Glutamatergic neuron (in vitro differentiated cells): ENCODE measurements around the gene FAM161A. TPM values are rescaled to one million over a fixed set of nuclear protein-coding genes. Genes with fewer than 3 reads are reported as not detected.

ENCODE experiments used
- DNase-seq: peaks from one replicate; pipeline ENCODE4 v3.0.0; 2022
- H3K27ac Mint-ChIP-seq: one replicate; pipeline ENCODE4 v1.8.0; 2020; ENCODE audit warnings: mild to moderate bottlenecking, mixed read lengths, inconsistent platforms; ENCODE audit not compliant: unreplicated experiment
- H3K27me3 Mint-ChIP-seq: one replicate; pipeline ENCODE4 v1.8.0; 2020; ENCODE audit warnings: mild to moderate bottlenecking, moderate library complexity, mixed read lengths, inconsistent platforms; ENCODE audit not compliant: unreplicated experiment
- H3K36me3 Mint-ChIP-seq: one replicate; pipeline ENCODE4 v1.8.0; 2020; ENCODE audit warnings: mild to moderate bottlenecking, mixed read lengths, inconsistent platforms; ENCODE audit not compliant: unreplicated experiment
- H3K4me1 Mint-ChIP-seq: one replicate; pipeline ENCODE4 v1.8.0; 2020; ENCODE audit warnings: mild to moderate bottlenecking, low read depth, mixed read lengths, inconsistent platforms; ENCODE audit not compliant: unreplicated experiment
- H3K4me3 Mint-ChIP-seq: one replicate; pipeline ENCODE4 v1.8.0; 2020; ENCODE audit warnings: mild to moderate bottlenecking, mixed read lengths, inconsistent platforms; ENCODE audit not compliant: unreplicated experiment
- H3K9me3 Mint-ChIP-seq: one replicate; pipeline ENCODE4 v1.8.0; 2020; ENCODE audit warnings: mild to moderate bottlenecking, moderate library complexity, mixed read lengths, inconsistent platforms; ENCODE audit not compliant: unreplicated experiment
- CTCF ChIP-seq: fragments of 200-600 bp; sonication (generic); IDR thresholded peaks from one replicate; pipeline ENCODE4 v1.5.0; 2021; ENCODE audit not compliant: partially characterized antibody, unreplicated experiment
- total RNA-seq: library from RNA; stranded (reverse); fragmentation: NEBNext Ultra II Directional; extraction: Animal tissue kit (Norgen Biotek cat#: 25700); gene quantifications from one replicate; pipeline ENCODE4 v1.2.1, GENCODE V29; 2021; ENCODE audit not compliant: unreplicated experiment

FAM161A gene
- total RNA-seq, 1 donor from 2014 or later: 13.4 TPM

GRCh38 chr2:61793389-61793836 lies 60.4 kb downstream of the FAM161A start:
- H3K9me3 Mint-ChIP-seq: no peaks in the 10 kb centered on the region
- peaks cover 8% of the 10 kb centered on the region for H3K27me3 Mint-ChIP-seq
- peak overlapping the region; percentile 84 for H3K4me3 Mint-ChIP-seq
- no peak overlapping the region for H3K27ac Mint-ChIP-seq
- no peaks in the 10 kb centered on the region for H3K4me1 Mint-ChIP-seq
- TF ChIP-seq CTCF: peak; percentile 86
- DNase-seq: peak; percentile 80
- H3K36me3 Mint-ChIP-seq: no peaks in the 10 kb centered on the region

- no peak overlapping the region for H3K27ac Mint-ChIP-seq
- no peak for DNase-seq
- no peaks in the 10 kb centered on the region for H3K36me3 Mint-ChIP-seq
- H3K4me1 Mint-ChIP-seq: no peaks in the 10 kb centered on the region
- H3K9me3 Mint-ChIP-seq: no peaks in the 10 kb centered on the region
- H3K4me3 Mint-ChIP-seq: no peak overlapping the region
- H3K27me3 Mint-ChIP-seq: peaks cover 10% of the 10 kb centered on the region
- no peak for TF ChIP-seq CTCF
Measured at GRCh38 chr2:61792355-61792890, 61.4 kb downstream of the FAM161A start.

GRCh38 chr2:61789807-61790602 lies 63.9 kb downstream of the FAM161A start:
- Mint-ChIP-seq H3K4me3 (no peak overlapping the region), H3K27ac (no peak overlapping the region), H3K9me3 (no peaks in the 10 kb centered on the region), H3K27me3 (peaks cover 8% of the 10 kb centered on the region), H3K36me3 (no peaks in the 10 kb centered on the region), H3K4me1 (no peaks in the 10 kb centered on the region)
- TF ChIP-seq CTCF: no peak
- DNase-seq: no peak

- Mint-ChIP-seq H3K27me3 (peaks cover 4% of the 10 kb centered on the region), H3K9me3 (no peaks in the 10 kb centered on the region), H3K27ac (no peak overlapping the region), H3K4me3 (no peak overlapping the region), H3K4me1 (no peaks in the 10 kb centered on the region), H3K36me3 (no peaks in the 10 kb centered on the region)
- no peak for DNase-seq
- no peak for TF ChIP-seq CTCF
Measured at GRCh38 chr2:61787941-61788563, 65.8 kb downstream of the FAM161A start.

GRCh38 chr2:61786876-61787275 lies 67.0 kb downstream of the FAM161A start:
- DNase-seq: no peak
- no peak overlapping the region for H3K27ac Mint-ChIP-seq
- no peak for TF ChIP-seq CTCF
- no peaks in the 10 kb centered on the region for H3K36me3 Mint-ChIP-seq
- H3K9me3 Mint-ChIP-seq: no peaks in the 10 kb centered on the region
- H3K4me1 Mint-ChIP-seq: no peaks in the 10 kb centered on the region
- no peak overlapping the region for H3K4me3 Mint-ChIP-seq
- H3K27me3 Mint-ChIP-seq: peaks cover 4% of the 10 kb centered on the region
